DOHH2 (cell line): ENCODE data around the gene AIG1.

Experiments
- H3F3A ChIP-seq: fragments of 200-600 bp; sonication (generic), shearing (Covaris generic); 2 replicates; pipeline ENCODE4 v1.6.0; 2016; ENCODE audit warnings: antibody characterized with exemption, mild to moderate bottlenecking; ENCODE audit not compliant: control insufficient read depth, insufficient read depth
- H3K27ac ChIP-seq: fragments of 200-600 bp; sonication (generic); 2 replicates; pipeline ENCODE4 v1.5.1; 2014; ENCODE audit warnings: low read depth, mild to moderate bottlenecking, low read length, moderate library complexity
- H3K27me3 ChIP-seq: fragments of 200-600 bp; sonication (generic); 2 replicates; pipeline ENCODE4 v1.6.1; 2014; ENCODE audit warnings: mild to moderate bottlenecking, low read length, mixed read lengths; ENCODE audit not compliant: control insufficient read depth
- H3K36me3 ChIP-seq: fragments of 200-600 bp; sonication (generic); 2 replicates; pipeline ENCODE4 v1.6.1; 2014; ENCODE audit warnings: mild to moderate bottlenecking, low read length, moderate library complexity, mixed read lengths; ENCODE audit not compliant: control insufficient read depth
- H3K4me1 ChIP-seq: fragments of 200-600 bp; sonication (generic); 2 replicates; pipeline ENCODE4 v1.6.1; 2014; ENCODE audit warnings: mild to moderate bottlenecking, low read length, mixed read lengths; ENCODE audit not compliant: control insufficient read depth
- H3K4me2 ChIP-seq: fragments of 200-600 bp; sonication (generic); 2 replicates; pipeline ENCODE4 v1.6.0; 2014; ENCODE audit warnings: mild to moderate bottlenecking, low read length, moderate library complexity
- H3K4me3 ChIP-seq: fragments of 200-600 bp; sonication (generic); 2 replicates; pipeline ENCODE4 v1.5.1; 2014; ENCODE audit warnings: mild to moderate bottlenecking, low read length, mixed read lengths
- H3K79me2 ChIP-seq: fragments of 200-600 bp; sonication (generic); 2 replicates; pipeline ENCODE4 v1.6.1; 2014; ENCODE audit warnings: mild to moderate bottlenecking, low read length, mixed read lengths; ENCODE audit not compliant: control insufficient read depth
- H3K9me2 ChIP-seq: fragments of 200-600 bp; sonication (generic); replicated peaks from 2 replicates; pipeline ENCODE4 v1.6.1; 2014; ENCODE audit warnings: mild to moderate bottlenecking, low read length, mixed read lengths; ENCODE audit not compliant: control insufficient read depth
- H3K9me3 ChIP-seq: fragments of 200-600 bp; sonication (generic); 2 replicates; pipeline ENCODE4 v1.6.1; 2014; ENCODE audit warnings: antibody characterized with exemption, low read length, mixed read lengths; ENCODE audit not compliant: control insufficient read depth, insufficient read depth
- H4K20me1 ChIP-seq: fragments of 200-600 bp; sonication (generic); 2 replicates; pipeline ENCODE4 v1.6.0; 2014; ENCODE audit warnings: low read depth, mild to moderate bottlenecking, antibody characterized with exemption, low read length, moderate library complexity; ENCODE audit not compliant: control insufficient read depth, insufficient read depth
- CTCF ChIP-seq: fragments of 200-600 bp; sonication (generic); IDR thresholded peaks from one replicate; pipeline ENCODE4 v1.5.1; 2014; ENCODE audit warnings: antibody characterized with exemption, mild to moderate bottlenecking, low read depth, low read length; ENCODE audit not compliant: poor library complexity, severe bottlenecking
- EZH2phosphoT487 ChIP-seq: fragments of 200-600 bp; sonication (generic); IDR thresholded peaks from 2 replicates; pipeline ENCODE4 v1.6.1; 2017; ENCODE audit warnings: borderline replicate concordance, mild to moderate bottlenecking, antibody characterized with exemption, low read length, moderate library complexity, mixed read lengths

Gene AIG1

DNA sequence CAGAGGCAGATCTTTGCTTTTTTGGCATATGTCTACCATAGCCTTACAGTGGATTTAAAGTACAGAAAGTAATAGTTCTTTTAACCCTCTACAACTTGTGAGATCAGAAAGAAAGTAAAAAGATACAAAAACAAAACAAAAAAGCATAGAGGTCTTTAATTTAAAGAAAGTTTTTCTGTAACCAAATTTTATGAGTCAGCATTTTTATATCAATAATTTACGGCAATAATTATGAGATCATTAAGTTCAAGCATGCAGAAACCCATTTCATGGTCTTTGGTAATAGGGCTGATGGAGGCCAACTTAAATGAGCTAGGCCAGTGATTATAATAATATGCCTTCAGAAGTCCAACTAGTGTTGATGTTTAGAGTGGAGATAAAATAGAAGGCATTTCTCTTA lies 145.9 kb downstream of the AIG1 start:
- H3K36me3 ChIP-seq, result no peaks in the 10 kb centered on the region
- no peaks in the 10 kb centered on the region for H3K79me2 ChIP-seq
- no peaks in the 10 kb centered on the region for H4K20me1 ChIP-seq
- TF ChIP-seq EZH2phosphoT487, result no peak
- TF ChIP-seq CTCF, result no peak
- H3K4me1 ChIP-seq, result no peaks in the 10 kb centered on the region
- H3K9me3 ChIP-seq, result no peaks in the 10 kb centered on the region
- H3K27me3 ChIP-seq, result no peaks in the 10 kb centered on the region
- no peak overlapping the region for H3K4me3 ChIP-seq
- H3K9me2 ChIP-seq, result no peaks in the 10 kb centered on the region
- no peak overlapping the region for H3K27ac ChIP-seq
- H3K4me2 ChIP-seq, result no peak overlapping the region
- no peaks in the 10 kb centered on the region for H3F3A ChIP-seq

- H3K27me3 ChIP-seq, result no peaks in the 10 kb centered on the region
- H3K4me1 ChIP-seq, result no peaks in the 10 kb centered on the region
- H4K20me1 ChIP-seq, result no peaks in the 10 kb centered on the region
- no peaks in the 10 kb centered on the region for H3K36me3 ChIP-seq
- H3K9me2 ChIP-seq, result no peaks in the 10 kb centered on the region
- H3K27ac ChIP-seq, result no peak overlapping the region
- H3K4me3 ChIP-seq, result no peak overlapping the region
- TF ChIP-seq CTCF (no peak), EZH2phosphoT487 (no peak)
- no peaks in the 10 kb centered on the region for H3K9me3 ChIP-seq
- no peak overlapping the region for H3K4me2 ChIP-seq
- H3F3A ChIP-seq, result no peaks in the 10 kb centered on the region
- H3K79me2 ChIP-seq, result no peaks in the 10 kb centered on the region
Observed at GRCh38 chr6:143210420-143210819, 149.7 kb downstream of the AIG1 start.

DNA sequence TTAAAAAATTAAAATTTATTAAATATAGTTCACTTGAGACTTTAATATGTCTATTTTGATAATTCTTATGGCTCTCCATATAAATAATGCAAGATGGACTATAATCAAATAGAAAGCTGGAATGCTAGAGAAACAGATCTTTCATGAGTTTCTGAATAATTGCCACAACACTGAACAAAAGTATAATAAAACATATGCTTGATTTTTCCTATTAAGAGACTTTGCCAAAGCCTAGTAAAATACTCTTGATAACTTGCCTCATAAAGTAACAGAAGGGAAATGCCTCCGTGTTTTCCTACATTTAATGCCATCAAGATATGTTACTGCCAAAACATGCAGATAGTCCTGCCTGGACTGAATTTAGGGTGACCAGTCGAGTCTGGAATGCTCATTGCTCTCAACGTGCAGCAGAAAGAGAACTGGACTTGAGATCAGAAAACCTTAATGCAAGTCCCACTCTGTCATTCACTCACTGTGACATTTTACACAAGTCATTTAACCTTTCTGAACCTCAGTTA lies 153.2 kb downstream of the AIG1 start:
- Histone ChIP-seq H3F3A (no peaks in the 10 kb centered on the region), H3K27ac (no peak overlapping the region), H3K36me3 (no peaks in the 10 kb centered on the region), H3K4me2 (no peak overlapping the region), H3K79me2 (no peaks in the 10 kb centered on the region), H3K9me3 (no peaks in the 10 kb centered on the region), H3K9me2 (no peaks in the 10 kb centered on the region), H3K27me3 (no peaks in the 10 kb centered on the region), H3K4me1 (no peaks in the 10 kb centered on the region), H3K4me3 (no peak overlapping the region), H4K20me1 (no peaks in the 10 kb centered on the region)
- TF ChIP-seq CTCF (no peak), EZH2phosphoT487 (no peak)

GRCh38 chr6:143215363-143215762 lies 154.7 kb downstream of the AIG1 start:
- Histone ChIP-seq H3K9me2 (no peaks in the 10 kb centered on the region), H3K4me2 (no peak overlapping the region), H3K9me3 (no peaks in the 10 kb centered on the region), H3K27me3 (no peaks in the 10 kb centered on the region), H3F3A (no peaks in the 10 kb centered on the region), H3K4me1 (no peaks in the 10 kb centered on the region), H3K4me3 (no peak overlapping the region), H4K20me1 (no peaks in the 10 kb centered on the region), H3K27ac (no peak overlapping the region), H3K36me3 (no peaks in the 10 kb centered on the region), H3K79me2 (no peaks in the 10 kb centered on the region)
- no peak for TF ChIP-seq CTCF
- no peak for TF ChIP-seq EZH2phosphoT487
